ENCODE measurements around the gene DLX2. TPM values are rescaled to one million over a fixed set of nuclear protein-coding genes. Genes with fewer than 3 reads are reported as not detected.
A peak's percentile ranks its signal among the peaks of the same experiment; 100 is the strongest.

The DLX2 gene
- total and polyA plus RNA-seq, 10 of the 15 experiments (the other 5 are each of a cell fraction or from before 2014, with no cell fraction given), result 0.03 TPM; not detected in 9

DNA sequence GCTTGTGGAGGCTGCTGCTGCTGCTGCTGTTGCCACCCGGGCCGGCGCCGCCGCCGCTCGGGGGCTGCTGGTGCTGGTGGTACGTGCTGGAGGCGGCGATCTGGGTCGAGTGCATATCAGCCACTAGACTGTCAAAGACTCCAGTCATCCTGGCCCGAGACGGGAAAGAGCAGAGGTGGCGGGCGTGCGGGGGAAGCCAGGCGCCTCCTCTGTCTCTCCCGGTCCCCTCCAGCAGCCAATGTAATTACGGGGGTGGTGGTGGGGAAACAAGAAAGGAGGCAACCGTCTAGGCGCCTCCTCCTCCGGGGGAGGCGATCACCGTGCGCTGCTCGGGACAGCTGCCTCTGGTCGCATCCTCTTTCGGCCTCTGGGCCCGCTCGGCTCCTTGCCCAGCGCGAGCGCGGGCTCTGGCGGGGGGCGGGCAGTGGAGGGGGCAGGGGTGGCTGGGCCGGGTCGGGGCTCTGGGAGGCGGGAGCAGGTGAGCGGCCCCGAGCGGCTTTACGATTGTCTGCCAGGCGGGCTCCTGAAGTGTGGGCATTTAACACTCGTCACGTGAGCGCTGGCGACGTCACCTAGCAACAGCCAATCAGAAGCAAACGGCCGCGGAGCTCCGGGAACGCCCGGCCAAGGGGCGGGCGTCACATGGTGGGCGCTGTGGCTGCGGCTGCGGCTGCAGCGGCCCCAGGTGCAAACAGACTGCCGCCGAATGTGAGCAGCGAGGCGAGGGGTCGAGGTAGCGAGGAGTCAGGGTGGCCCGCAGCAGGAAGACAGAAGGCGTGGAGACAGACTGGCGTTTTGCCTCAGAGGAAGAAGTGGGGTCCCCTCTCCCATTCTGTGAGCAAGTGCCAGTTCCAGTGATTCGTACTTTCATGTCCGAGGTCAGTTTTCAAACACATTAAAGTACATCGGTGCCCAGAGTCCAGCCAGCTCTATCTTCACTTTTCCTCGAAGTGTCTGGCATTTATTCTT, at the start of gene DLX2 (continued):
- TF ChIP-seq, protein P1, sequence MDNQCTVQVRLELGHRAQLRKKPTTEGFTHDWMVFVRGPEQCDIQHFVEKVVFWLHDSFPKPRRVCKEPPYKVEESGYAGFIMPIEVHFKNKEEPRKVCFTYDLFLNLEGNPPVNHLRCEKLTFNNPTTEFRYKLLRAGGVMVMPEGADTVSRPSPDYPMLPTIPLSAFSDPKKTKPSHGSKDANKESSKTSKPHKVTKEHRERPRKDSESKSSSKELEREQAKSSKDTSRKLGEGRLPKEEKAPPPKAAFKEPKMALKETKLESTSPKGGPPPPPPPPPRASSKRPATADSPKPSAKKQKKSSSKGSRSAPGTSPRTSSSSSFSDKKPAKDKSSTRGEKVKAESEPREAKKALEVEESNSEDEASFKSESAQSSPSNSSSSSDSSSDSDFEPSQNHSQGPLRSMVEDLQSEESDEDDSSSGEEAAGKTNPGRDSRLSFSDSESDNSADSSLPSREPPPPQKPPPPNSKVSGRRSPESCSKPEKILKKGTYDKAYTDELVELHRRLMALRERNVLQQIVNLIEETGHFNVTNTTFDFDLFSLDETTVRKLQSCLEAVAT (IDR thresholded peaks at IDR 0.05), result peak; percentile 43; the same call in 1 of the 2 replicates
- TF ChIP-seq IRF4 (IDR thresholded peaks at IDR 0.05; ENCODE audit: low read depth, low read length) (no peak), RCOR1 (conservative IDR thresholded peaks at IDR 0.05; ENCODE audit: low read depth, low read length) (peak; percentile 87; the same call in 1 of the 2 replicates), ZNF622 (IDR thresholded peaks at IDR 0.05) (no peak), ASH2L (IDR thresholded peaks at IDR 0.05; ENCODE audit: borderline replicate concordance, low read depth) (no peak), REST (IDR thresholded peaks at IDR 0.05; ENCODE audit: low read depth, low read length) (no peak), PAX5 (IDR thresholded peaks at IDR 0.05; ENCODE audit: borderline replicate concordance, low read depth, low read length) (peak; percentile 26; the same call in 1 of the 2 replicates), TAF1 (IDR thresholded peaks at IDR 0.05; ENCODE audit: borderline replicate concordance, low read depth, low read length) (no peak), DPF2 (IDR thresholded peaks at IDR 0.05) (peak; percentile 54), BHLHE40 (IDR thresholded peaks at IDR 0.05; ENCODE audit: borderline replicate concordance in 1 of 2, low read depth in 2 of 2, low read length in 1 of 2) (peak; percentile 94 to 97), NFYB (IDR thresholded peaks at IDR 0.05; ENCODE audit: insufficient read depth, low read depth, low read length) (peak; percentile 97), ZNF207 (IDR thresholded peaks at IDR 0.05; ENCODE audit: borderline replicate concordance) (no peak), JUNB (IDR thresholded peaks at IDR 0.05) (no peak), HDAC2 (IDR thresholded peaks at IDR 0.05) (no peak), YBX1 (IDR thresholded peaks at IDR 0.05) (no peak), SMAD1 (IDR thresholded peaks at IDR 0.05; ENCODE audit: low read depth, partially characterized antibody) (no peak), CBFB (IDR thresholded peaks at IDR 0.05; ENCODE audit: low read depth) (no peak), SREBF1 (IDR thresholded peaks at IDR 0.05; ENCODE audit: low read length) (no peak), CHD1 (IDR thresholded peaks at IDR 0.05; ENCODE audit: low read depth, low read length) (no peak)
- TF ChIP-seq, protein P2, sequence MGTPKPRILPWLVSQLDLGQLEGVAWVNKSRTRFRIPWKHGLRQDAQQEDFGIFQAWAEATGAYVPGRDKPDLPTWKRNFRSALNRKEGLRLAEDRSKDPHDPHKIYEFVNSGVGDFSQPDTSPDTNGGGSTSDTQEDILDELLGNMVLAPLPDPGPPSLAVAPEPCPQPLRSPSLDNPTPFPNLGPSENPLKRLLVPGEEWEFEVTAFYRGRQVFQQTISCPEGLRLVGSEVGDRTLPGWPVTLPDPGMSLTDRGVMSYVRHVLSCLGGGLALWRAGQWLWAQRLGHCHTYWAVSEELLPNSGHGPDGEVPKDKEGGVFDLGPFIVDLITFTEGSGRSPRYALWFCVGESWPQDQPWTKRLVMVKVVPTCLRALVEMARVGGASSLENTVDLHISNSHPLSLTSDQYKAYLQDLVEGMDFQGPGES (IDR thresholded peaks at IDR 0.05), result peak; percentile 43; the same call in 1 of the 2 replicates
- TF ChIP-seq, protein P3, sequence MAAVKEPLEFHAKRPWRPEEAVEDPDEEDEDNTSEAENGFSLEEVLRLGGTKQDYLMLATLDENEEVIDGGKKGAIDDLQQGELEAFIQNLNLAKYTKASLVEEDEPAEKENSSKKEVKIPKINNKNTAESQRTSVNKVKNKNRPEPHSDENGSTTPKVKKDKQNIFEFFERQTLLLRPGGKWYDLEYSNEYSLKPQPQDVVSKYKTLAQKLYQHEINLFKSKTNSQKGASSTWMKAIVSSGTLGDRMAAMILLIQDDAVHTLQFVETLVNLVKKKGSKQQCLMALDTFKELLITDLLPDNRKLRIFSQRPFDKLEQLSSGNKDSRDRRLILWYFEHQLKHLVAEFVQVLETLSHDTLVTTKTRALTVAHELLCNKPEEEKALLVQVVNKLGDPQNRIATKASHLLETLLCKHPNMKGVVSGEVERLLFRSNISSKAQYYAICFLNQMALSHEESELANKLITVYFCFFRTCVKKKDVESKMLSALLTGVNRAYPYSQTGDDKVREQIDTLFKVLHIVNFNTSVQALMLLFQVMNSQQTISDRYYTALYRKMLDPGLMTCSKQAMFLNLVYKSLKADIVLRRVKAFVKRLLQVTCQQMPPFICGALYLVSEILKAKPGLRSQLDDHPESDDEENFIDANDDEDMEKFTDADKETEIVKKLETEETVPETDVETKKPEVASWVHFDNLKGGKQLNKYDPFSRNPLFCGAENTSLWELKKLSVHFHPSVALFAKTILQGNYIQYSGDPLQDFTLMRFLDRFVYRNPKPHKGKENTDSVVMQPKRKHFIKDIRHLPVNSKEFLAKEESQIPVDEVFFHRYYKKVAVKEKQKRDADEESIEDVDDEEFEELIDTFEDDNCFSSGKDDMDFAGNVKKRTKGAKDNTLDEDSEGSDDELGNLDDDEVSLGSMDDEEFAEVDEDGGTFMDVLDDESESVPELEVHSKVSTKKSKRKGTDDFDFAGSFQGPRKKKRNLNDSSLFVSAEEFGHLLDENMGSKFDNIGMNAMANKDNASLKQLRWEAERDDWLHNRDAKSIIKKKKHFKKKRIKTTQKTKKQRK (IDR thresholded peaks at IDR 0.05; ENCODE audit: low read depth, low read length), result no peak
